GM19372 (cell line): Measurements from ENCODE around the gene AKAP8L.

Experiments
- ATAC-seq: cut with Tn5 transposase; IDR thresholded peaks from one replicate; pipeline ENCODE4 v1.9.1; 2021; ENCODE audit warnings: mild to moderate bottlenecking, low read depth, moderate library complexity; ENCODE audit not compliant: unreplicated experiment

The AKAP8L gene

DNA sequence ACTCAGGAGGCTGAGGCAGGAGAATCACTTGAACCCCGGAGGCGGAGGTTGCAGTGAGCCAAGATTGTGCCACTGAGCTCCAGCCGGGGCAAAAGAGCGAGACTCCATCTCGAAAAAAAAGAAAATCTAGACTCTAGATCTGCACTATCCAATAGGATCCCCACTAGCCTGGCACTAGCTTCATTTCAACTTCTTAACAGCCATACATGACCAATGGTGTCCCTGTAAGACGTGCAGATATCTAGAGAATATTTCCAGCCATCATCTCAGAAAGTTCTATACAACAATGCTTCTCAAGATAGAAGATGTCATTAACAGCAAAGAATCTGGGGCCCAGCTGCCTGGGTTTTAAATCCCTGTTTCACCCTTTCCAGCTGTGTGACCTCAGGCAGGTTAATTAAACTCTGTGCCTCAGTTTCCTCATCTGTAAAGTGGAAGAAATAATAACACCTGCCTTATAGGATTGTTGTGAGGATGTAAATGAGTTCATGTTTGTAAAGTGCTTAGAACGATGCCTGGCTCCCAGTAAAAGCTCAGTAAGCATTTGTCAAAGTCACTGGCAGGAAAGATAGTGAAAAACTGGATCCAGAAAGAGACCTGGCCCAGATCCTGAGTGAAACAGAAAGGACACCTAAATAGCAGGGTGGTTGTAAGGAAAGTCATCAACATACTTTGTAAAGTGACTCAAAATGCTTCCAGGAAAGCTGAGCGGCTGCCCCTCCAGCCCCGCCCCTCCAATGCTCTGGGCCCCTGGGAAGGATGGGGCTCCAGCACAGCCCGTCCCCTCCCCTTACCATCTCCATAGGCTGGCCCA lies 17.4 kb upstream of the AKAP8L start:
- no peak for ATAC-seq

- ATAC-seq = no peak
Observed at GRCh38 chr19:15433519-15434069, 14.8 kb upstream of the AKAP8L start.

DNA sequence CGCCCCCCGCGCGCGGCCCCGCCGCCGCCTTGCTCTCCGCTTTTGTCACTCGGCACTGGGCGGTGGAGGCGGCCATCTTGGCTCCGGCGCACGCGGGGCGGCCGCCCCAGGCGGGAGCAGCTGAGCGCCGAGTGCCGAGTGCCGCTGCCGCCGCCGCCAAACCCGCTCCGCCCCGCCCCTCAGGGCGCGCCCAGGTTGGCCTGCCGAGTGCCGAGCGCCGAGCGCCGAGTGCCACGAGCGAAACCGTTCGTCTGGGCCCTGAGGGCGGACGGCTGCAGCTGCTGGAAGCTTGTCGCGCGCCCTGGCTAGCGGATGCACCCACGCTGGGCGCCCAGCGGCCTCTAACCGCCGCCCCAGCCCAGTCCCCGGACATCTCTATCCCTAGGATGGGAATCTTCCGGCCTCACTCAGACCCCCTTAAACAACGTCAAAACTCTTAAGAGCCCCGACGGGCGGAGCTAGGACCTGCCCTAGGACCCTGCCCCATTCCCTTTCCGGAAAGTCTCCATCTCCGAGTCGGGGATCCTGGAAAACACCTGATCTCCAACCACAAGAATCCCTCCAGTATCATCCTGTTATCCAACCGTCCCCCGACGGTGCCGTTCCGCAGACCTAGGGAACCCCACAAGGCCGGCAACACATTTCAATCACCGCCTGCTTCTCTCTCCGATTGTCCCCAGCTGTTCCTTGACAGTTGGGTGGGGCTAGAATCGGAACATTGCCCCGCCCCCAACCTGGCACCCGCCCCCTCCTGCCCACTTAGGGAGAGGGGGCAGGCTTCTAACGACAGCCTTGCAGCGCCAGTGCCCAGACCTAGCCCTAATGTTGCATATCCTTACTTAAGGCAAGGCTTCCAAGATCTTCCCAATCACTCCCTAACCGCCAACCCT lies 14.1 kb upstream of the AKAP8L start:
- peak; percentile 63 for ATAC-seq

- ATAC-seq = no peak
Observed at GRCh38 chr19:15432018-15432494, 13.3 kb upstream of the AKAP8L start.

GRCh38 chr19:15431396-15432017 lies 12.7 kb upstream of the AKAP8L start:
- ATAC-seq = no peak

DNA sequence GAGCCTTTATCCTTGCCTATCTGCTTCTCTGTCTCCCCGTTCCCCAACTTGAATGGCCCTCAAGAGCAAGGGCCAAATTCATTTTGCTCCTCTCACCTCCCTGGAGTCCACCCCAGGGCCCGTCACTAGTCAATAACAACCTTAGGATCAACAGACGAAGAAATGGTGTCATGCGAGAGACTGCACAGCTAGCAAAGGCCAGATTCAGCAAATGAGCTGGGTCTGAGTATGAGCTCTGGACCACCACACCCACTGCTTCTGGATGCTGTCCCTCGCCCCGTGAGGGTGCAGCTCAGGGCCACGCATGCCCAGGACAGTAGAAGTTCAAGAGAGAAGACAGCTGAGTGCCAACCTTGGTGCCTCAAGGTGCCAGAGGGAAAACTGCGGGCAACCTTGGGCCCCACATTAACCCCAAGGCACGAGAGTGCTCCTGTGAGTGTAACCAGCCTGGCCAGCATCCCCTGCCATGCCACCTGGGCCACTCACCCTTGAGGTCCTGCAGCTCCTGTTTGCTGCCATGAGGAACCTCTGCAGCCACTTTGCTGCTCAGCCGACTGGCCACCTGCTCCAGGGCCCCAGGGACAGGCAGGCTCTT lies 11.8 kb upstream of the AKAP8L start:
- no peak for ATAC-seq

- ATAC-seq = no peak
Observed at GRCh38 chr19:15429825-15430467, 11.2 kb upstream of the AKAP8L start.

GRCh38 chr19:15428956-15429824 lies 10.4 kb upstream of the AKAP8L start:
- ATAC-seq = no peak

GRCh38 chr19:15427991-15428471 lies 9.2 kb upstream of the AKAP8L start:
- no peak for ATAC-seq

DNA sequence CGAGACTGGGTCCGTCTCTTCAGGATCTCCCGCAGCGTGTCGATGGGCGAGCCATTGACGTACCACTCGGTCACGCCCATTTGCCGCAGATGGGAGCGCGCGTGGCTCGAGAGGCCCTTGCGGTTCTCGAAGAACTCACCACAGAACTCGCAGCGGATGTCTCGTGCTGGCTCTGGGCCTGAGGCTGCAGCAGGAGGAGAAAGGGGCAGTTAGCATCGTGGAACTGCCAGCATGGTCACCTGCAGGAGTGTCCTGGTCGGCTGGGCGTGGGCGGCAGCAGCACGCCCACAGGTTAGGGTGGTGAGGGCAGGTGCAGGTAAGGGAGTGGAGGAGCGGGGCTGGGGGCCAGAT lies 8.5 kb upstream of the AKAP8L start:
- ATAC-seq = no peak

- no peak for ATAC-seq
Observed at GRCh38 chr19:15426485-15427349, 7.9 kb upstream of the AKAP8L start.

- ATAC-seq = no peak
Observed at GRCh38 chr19:15425321-15425950, 6.6 kb upstream of the AKAP8L start.

DNA sequence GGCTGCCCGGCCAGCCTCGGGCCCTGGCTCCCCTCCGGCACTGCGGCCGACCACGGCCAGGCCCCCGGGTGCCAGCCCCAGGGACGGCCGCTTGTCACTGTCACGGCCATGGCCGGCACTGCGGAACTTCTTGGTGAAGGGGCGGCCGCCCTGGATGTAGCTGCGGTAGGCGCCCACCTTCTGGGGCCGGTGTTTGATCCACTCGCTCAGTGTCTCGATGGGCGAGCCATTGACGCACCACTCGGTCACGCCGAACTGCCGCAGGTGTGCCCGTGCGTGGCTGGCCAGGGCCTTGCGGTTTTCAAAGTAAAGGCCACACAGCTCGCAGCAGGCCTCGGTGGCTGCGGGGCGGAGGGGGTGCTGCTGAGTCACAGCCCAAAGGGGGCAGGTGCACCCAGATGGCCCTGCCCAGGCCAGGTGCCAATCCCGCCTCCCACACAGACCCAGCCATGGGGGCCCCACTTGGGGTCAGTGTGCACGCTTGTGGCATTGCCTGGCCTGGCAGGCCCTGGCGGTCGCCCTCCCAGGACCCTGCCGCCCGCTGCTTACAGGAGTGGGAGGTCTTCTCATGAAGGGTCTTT lies 6.0 kb upstream of the AKAP8L start:
- no peak for ATAC-seq

DNA sequence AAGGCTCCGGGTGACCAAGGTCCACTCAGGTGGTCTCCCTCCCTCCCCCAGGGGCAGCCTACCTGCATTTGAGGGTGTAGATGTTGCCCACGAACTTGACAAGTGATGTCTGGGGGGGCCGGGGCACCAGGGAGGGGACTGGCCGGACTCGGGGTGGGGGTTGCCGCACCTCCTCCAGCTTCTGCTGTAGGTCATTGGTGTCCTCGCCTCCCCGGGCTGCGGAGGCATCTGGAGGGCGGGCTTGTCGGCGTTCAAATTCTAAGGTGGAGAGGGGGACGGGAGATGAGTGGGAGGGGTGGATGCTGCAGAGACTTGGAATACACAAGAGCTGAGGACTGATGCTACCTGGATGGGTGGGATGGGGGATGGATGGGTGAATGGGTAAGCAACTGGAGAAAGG lies 5.3 kb upstream of the AKAP8L start:
- no peak for ATAC-seq

DNA sequence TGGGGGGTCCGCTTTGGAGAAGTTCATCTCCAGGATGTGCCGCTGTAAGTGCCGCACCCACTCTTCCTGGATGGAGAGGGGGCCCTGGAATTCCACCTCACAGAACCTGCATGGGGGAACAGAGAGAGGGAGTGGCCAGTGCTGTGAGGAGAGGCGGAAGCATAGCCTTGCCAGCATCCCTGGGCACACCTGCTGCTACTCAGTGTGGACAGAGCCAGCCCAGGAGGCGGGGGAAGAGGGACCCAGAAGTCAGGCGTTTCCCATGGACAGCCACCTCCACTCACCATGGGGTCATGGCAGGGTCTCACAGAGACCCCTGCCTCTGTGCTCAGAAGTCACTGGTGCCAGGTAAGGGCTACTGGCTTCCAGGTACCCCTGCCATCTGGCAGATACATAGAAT lies 4.3 kb upstream of the AKAP8L start:
- ATAC-seq = no peak

GRCh38 chr19:15422296-15423075 lies 3.7 kb upstream of the AKAP8L start:
- no peak for ATAC-seq
